GM18868 (cell line): ENCODE data around the gene ACTA1.
"Not testable (repeated sequence)": the region's sequence is repeated elsewhere in the genome, so short reads cannot be mapped to it uniquely, and the experiment has no call there.

Source experiments
- ATAC-seq: cut with Tn5 transposase; IDR thresholded peaks from one replicate; pipeline ENCODE4 v1.9.1; 2021; ENCODE audit warnings: mild to moderate bottlenecking, moderate library complexity; ENCODE audit not compliant: unreplicated experiment

Gene ACTA1

GRCh38 chr1:229410370-229410691, 23.6 kb downstream of the ACTA1 start:
- ATAC-seq: no peak

GRCh38 chr1:229409616-229410369, 24.1 kb downstream of the ACTA1 start:
- ATAC-seq: no peak

GRCh38 chr1:229408458-229409037, 25.3 kb downstream of the ACTA1 start:
- no peak for ATAC-seq

- ATAC-seq: no peak
Measured at GRCh38 chr1:229407206-229408026, 26.5 kb downstream of the ACTA1 start.

- ATAC-seq: no peak
Measured at GRCh38 chr1:229406798-229407197, 27.1 kb downstream of the ACTA1 start.

- no peak for ATAC-seq
Measured at GRCh38 chr1:229403573-229403972, 30.3 kb downstream of the ACTA1 start.

- no peak for ATAC-seq
Measured at GRCh38 chr1:229402993-229403392, 30.9 kb downstream of the ACTA1 start.

GRCh38 chr1:229402329-229402728, 31.6 kb downstream of the ACTA1 start:
- ATAC-seq: not testable (repeated sequence)

GRCh38 chr1:229397762-229398161, 36.1 kb downstream of the ACTA1 start:
- ATAC-seq: no peak

- no peak for ATAC-seq
Measured at GRCh38 chr1:229396585-229397206, 37.2 kb downstream of the ACTA1 start.

- not testable (repeated sequence) for ATAC-seq
Measured at GRCh38 chr1:229394517-229394916, 39.4 kb downstream of the ACTA1 start.

- ATAC-seq: no peak
Measured at GRCh38 chr1:229392936-229393335, 41.0 kb downstream of the ACTA1 start.

GRCh38 chr1:229390130-229390529, 43.8 kb downstream of the ACTA1 start:
- no peak for ATAC-seq

GRCh38 chr1:229388897-229389580, 44.9 kb downstream of the ACTA1 start:
- no peak for ATAC-seq

GRCh38 chr1:229385853-229386456, 47.9 kb downstream of the ACTA1 start:
- no peak for ATAC-seq

GRCh38 chr1:229384822-229385221, 49.1 kb downstream of the ACTA1 start:
- ATAC-seq: no peak

GRCh38 chr1:229383961-229384360, 49.9 kb downstream of the ACTA1 start:
- ATAC-seq: no peak

- no peak for ATAC-seq
Measured at GRCh38 chr1:229383188-229383587, 50.7 kb downstream of the ACTA1 start.
